NCI-H1105 (cell line): ENCODE data around the gene GSKIP.

Experiments
- DNase-seq: peaks from one replicate; lab custom pipeline; 2025; lab: John Stamatoyannopoulos, UW

Gene GSKIP

GRCh38 chr14:96418075-96418474, 54.7 kb downstream of the GSKIP start:
- DNase-seq = no peak

- DNase-seq = no peak
Observed at GRCh38 chr14:96421236-96421635, 57.9 kb downstream of the GSKIP start.

- DNase-seq = no peak
Observed at GRCh38 chr14:96422992-96423391, 59.7 kb downstream of the GSKIP start.

- no peak for DNase-seq
Observed at GRCh38 chr14:96423446-96424108, 60.3 kb downstream of the GSKIP start.

- DNase-seq = peak; percentile 51
Observed at GRCh38 chr14:96424109-96424989, 61.0 kb downstream of the GSKIP start.

GRCh38 chr14:96434040-96434439, 70.7 kb downstream of the GSKIP start:
- no peak for DNase-seq
